Measurements from ENCODE around the gene SLCO4A1.

The SLCO4A1 gene

DNA sequence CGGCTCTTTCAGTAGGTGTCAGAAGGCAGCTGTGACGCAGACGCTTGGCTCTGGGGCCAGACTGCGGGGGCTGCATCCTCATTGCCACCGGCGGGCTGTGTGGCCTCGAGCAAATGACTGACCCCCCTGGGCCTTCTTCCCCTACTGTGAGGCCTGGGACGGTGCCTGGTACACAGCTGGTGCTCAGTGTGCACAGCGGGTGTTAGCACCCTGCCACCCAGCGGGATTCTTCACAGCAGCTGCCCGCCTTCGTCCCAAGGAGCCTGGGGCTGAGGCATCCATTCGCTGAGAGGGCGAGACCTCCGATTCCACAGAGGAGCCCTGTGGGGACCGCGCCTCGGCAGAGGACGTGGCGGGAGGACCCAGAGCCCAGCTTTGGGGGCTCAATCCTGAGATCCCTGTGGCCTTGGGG, 10.6 kb downstream of the SLCO4A1 start:
- no peak for DNase-seq

DNA sequence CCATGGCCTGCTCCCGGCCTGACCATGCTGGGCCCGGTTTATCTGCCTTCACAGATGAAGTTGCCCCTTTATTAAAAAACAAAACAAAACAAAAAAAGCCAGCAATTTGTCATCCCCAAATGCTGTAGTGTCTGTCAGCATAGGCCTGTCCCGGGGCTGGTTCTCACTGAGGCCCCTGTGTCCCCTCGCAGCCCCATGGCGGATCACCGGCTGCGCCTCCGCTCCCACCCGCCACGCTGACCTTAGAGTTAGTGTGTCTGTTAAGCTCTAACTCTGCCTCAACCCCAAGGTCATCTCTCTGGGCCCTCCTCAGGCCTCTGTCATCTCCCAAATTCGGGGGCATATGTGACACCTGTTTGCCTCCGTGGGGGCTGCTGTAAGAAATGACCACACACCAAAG, 11.1 kb downstream of the SLCO4A1 start:
- no peak for DNase-seq

DNA sequence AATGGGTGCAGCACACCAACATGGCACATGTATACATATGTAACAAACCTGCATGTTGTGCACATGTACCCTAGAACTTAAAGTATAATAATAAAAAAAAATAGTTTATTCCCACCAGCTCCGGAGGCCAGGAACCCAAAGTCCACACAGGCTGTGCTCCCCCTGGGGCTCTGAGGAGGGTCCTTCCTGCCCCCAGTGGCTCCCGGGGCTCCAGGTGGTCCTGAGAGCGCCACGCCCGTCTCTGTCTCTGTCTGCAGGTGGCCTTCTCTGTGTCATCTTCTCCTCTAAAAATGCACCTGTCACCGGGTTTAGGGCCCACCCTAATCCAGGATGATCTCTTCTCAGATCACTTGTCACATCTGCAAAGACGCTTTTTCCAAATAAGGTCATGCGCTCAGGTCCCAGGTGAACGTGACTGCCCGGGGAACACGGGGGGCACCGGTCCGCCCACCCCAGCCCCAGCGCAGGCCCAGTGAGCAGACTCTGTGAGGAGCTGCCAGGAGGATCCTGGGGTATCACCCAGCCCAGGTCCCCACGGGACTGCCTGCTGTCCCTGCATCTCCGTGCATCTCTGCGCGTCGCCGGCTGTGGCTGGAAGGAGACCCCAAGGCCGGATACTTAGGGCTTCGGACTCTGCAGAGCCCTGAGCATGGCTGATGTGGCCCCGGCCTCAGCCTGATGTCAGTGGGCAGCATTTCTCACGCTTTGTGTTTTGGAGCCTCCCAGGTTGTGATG, 11.8 kb downstream of the SLCO4A1 start:
- DNase-seq: no peak

DNA sequence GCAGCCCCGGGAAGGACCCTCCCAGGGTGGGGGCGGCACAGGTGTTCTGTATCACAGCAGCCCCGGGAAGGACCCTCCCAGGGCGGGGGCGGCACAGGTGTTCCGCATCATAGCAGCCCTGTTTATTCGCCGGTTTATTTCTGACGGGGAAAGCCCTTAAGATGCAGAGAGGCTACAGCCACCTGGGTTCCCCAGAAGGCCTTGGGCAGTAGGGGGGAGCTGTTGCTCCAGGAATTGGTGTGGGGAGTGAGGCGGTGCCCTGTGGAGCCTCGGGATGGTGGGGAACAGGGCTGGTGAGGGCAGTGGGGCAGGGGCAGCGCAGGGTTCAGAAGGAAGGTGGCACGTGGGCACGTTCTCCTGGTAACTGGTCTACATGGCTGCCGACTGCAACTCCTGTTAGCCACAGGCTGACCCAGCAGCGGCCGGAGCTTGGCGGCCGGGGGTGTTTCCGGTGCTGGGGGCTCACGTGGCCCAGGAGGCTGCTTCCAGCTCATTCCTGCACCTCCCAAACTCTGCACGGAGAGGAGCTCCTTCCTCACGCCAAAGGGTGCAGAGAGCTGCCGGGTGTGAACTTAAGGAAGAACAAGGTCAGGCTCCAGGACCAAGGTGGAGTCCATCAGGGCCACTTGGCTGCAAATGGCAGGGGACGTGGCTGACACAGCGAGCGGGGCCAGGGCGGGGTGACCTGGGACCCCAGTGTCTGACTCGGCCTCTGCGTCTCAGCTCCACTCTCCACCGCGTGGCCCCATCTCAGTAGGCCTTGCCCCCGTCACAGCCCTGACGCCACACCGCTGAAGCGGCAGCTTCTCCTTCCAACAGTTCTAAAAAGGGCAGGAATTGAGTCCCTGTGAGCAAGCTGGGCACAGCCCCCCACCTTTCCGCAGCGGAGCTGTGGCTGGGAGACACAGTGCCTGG, 13.2 kb downstream of the SLCO4A1 start:
- DNase-seq: no peak

DNA sequence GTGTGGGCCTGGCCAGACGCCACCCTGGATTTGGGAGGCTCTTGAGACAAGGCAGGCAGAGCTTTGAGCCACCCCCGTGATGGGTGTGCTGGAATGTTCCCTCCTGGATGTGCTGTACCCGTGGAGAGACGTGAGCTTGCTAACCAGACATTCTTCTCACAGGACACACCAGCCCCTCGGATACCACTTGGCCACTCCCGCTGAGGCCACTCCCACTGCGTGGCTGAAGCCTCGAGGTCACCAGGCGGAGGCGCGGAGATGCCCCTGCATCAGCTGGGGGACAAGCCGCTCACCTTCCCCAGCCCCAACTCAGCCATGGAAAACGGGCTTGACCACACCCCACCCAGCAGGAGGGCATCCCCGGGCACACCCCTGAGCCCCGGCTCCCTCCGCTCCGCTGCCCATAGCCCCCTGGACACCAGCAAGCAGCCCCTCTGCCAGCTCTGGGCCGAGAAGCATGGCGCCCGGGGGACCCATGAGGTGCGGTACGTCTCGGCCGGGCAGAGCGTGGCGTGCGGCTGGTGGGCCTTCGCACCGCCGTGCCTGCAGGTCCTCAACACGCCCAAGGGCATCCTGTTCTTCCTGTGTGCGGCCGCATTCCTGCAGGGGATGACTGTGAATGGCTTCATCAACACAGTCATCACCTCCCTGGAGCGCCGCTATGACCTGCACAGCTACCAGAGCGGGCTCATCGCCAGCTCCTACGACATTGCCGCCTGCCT, 14.1 kb downstream of the SLCO4A1 start:
- DNase-seq: no peak

DNA sequence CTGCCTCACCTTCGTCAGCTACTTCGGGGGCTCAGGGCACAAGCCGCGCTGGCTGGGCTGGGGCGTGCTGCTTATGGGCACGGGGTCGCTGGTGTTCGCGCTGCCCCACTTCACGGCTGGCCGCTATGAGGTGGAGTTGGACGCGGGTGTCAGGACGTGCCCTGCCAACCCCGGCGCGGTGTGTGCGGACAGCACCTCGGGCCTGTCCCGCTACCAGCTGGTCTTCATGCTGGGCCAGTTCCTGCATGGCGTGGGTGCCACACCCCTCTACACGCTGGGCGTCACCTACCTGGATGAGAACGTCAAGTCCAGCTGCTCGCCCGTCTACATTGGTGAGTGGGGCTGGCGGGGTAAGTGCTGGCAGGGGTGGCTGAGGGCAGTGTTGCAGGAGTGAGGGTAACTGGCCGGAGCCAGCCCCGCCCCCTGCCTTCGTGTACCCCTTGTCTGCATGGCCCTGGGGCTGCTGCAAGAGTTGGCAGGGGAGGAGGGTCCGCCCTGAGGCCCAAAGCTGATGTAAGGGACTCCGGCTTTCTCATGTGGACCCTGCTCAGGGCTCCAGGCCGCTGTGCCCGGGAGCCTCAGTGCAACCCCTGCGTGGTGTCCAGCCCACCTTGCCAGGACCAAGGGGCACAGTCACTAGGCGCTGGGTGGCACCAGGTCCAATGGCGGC, 14.8 kb downstream of the SLCO4A1 start:
- DNase-seq: no peak

DNA sequence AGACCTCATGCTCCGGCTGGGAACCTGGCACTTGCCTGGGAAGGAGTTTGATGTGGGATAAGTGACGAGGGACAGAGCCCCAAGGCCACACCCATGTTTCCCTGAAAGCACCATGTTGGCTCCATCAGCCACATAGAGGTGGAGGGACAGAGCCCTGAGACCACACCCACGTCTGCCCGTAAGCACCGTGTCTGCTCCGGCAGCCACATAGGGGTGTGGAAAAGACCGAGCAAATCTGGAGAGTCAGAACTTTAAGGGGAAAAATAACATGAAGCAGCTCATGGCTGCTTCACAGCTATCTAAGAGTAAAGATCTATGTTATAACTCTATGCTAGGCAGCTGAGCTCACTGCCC, 15.3 kb downstream of the SLCO4A1 start:
- DNase-seq: no peak

DNA sequence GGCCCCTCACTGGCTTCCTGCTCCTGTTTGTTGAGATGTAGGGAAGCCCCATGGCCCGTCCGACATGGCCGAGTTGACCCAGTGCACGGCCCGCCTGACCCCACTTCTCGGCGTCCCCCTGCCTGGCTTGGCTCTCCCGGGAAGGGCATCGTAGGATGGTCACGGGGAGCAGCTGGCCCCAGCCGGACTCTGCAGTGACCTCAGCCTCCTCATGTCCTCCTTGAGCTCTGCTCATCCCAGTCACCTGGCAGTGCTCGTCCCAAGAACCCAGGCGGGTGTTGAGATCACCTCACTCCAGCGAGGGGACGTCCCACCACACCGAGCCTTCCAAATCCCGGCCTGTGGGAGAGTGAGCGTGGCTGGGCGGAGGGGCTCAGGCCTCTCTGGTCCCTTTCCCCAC, 15.7 kb downstream of the SLCO4A1 start:
- DNase-seq: no peak

DNA sequence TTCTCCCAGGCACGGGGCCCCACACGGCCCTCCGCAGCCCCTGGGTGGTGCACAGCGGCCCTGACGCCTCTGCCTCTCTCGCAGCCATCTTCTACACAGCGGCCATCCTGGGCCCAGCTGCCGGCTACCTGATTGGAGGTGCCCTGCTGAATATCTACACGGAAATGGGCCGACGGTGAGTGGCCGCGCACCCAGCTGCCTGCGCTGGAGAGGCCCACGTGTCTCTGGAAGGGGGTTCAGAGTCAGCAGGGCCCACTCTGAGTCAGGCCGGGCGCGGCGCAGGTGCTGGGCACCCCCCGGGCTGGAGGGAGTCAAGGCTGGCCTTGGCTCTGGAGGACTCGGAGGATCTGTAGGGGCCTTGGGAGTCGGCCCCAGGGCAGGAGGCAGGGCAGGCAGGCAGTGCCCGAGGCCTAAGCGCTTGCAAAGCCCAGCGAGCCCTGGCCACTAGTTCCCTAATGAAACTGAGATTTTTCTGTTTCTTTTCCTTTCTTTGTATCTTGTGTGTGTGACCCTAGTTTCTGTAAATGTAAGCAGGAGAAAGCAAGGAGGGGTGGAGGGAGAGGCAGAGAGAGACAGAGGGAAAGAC, 16.4 kb downstream of the SLCO4A1 start:
- no peak for DNase-seq

DNA sequence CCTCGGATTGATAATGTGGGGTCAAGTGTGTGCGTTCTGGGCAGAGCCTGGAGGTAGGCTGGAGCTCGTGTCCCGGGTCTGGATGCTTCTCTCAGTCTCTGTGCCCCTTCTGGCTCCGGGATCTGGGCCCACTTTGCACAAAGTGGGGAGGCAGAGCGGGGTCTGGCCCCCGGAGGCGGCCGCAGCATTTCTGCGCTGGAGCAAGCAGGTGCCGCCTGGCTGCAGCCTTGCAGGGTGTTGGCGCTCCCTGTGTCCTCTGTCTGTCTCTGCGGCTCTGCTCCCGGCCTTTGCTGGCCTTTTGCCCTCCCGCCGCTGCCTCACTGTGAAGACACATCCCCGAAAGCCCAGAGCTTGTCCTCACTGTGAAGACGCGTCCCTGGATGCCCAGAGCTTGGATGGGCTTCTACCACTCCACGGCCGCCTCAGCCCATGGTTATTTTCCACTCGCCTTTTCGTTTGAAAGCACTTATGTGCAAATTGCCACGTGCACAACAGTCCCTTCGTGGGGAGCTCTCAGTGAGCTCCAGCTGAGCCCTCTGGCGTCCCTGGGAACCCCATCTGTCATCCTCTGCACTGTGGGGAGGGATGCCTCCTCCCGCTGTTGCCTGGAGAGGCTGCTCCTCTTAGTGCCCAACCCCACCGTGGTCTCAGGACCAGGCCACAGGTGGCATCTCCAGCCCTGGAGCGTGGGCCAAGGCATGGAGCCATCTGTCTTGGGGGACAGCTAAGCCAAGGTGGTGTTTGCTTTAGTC, 17.4 kb downstream of the SLCO4A1 start:
- no peak for DNase-seq

DNA sequence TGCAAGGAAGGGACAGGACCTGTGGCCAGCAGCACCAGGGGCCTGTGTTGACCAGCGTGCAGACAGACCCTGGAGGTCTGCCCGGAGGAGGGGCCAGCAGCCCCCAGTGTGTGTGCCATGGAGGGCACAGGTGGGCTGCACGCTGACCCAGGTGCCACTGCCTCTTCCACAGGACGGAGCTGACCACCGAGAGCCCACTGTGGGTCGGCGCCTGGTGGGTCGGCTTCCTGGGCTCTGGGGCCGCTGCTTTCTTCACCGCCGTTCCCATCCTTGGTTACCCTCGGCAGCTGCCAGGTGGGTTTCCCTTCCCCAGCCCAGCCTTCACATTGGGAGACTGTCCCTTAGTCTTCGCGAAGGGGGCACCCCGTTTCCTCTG, 17.9 kb downstream of the SLCO4A1 start:
- DNase-seq: no peak

DNA sequence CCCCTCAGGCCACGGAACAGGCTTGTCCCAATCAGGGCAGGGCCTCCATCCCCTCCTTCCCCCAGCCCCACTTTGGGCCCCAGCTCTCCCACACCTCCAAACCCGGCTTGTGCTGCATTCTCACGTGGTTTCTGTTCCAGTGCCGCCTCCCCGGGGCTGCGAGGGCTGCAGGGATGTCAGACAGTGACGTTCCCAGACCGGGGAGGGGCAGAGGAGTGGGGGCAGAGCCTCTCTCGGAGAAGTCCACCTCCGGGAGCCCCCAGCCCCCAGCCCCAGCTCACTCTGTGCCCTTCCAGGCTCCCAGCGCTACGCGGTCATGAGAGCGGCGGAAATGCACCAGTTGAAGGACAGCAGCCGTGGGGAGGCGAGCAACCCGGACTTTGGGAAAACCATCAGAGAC, 18.5 kb downstream of the SLCO4A1 start:
- DNase-seq: no peak

DNA sequence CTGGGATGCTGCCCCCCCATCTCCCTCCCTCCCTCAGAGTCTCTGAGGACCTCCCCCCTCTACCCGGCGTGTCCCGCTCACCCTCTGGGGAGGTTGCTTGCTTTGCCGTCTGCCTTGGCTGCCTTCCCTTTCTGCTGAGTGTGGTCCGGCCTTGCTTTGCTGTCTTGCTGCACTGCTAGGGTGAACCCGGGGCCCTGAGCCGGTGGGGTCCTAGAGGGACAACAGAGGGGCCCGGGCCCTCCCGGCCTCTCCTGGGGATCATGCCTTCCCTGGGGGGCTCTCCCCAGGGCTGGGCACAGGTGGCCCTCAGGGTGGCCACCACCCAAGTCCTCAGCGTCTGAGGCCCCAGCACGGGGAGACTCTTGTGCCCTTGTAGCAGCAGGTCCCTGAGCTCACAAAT, 19.3 kb downstream of the SLCO4A1 start:
- no peak for DNase-seq

DNA sequence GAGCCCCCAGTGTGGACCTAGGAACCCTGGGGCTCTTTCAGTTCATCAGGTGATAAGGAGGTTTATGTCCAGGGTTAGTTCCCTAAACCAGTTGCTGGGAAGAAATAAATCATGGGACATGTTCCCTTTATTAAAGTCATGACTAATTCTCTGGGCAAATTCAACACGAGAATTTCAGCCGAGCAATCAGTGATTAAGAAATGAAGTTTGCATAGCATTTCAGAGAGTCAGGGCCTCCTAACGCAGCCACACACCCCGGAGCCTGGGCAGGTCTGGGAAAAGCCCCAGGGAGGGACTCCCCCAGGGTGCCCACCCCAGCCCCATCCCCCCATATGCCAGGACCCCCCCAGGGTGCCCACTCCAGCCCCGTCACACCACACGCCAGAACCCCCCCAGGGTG, 20.1 kb downstream of the SLCO4A1 start:
- no peak for DNase-seq

DNA sequence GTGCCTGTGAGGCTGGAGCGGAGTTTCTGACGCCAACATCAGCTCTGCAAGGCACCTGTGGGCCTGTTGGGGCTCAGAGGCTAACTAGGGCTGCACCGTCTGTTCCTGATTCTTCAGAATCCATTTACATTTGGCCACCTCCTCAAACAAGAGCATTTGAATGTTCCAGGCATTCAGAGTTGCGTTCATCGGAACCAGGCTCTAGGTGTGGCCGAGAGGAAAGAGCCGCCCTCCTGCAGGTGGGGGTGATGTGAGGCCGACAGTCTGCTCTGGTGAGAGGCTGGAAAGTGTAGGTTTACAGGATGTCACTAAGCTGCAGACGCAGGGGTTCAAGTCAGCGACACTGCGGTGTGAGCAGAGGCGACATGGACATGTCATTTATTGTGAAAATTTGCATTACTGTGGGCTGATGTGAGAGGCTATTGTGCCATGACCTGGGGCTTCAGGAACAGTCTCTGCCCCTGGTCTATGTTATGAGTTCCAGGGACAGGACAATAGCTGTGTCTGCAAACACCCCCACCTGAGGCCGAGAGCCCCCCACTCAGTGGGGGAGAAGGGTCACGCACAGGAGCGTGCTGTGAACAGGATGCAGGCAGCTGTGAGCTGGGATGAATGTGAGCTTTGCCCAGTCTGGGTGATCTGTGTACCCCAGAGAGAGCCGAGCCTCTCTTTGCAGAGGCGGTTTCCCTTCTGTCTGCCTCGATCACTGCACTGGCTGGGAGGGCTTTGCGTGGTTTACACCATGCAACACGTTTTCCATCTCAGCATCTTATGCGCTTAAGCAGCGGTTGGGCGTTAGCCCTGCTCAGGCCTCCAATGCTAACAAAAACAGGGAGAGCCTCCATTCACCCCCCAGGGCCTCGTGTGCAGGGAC, 21.1 kb downstream of the SLCO4A1 start:
- no peak for DNase-seq

DNA sequence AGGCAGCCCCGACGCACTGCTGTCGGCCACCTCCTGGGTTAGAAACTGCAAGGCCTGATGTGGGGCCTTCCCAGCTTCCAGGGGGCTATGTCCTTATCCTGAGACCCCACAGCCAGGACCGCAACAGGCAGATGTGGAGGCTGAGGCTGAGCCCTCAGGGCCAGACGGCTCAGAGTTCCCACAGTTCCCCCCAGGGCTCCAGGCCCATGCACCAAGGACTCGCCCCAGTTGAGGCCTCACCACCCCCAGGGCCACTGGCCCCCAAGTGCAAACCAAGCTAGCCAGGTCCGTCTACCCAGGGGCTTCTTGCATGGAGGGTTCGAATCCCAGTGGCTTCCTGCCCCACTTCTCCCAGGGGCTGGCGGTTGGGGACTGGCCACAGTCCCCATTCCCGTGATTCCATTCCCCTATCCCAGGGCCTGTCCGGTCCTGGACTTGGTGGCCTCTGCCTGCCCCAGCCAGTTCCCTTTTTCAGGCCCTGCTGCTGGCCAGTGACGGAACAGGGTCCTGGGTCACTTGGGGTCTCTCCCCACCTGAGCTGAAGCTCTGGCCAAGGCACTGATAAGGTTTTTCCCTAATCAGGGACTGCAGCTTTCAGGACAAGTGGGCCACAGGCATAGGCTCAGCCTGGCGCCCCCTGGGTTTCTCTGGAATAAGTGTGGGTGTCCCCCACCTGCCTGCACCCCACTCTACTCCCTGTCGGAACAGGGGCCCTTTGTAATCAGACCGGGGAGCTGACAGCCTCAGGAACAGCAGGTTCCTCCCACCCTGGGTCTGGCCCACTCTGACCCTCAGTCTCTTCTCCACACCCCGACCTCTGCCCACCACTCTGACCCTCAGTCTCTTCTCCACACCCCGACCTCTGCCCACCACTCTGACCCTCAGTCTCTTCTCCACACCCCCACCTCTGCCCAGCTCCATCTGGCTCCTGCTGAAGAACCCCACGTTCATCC, 22.0 kb downstream of the SLCO4A1 start:
- DNase-seq: no peak

DNA sequence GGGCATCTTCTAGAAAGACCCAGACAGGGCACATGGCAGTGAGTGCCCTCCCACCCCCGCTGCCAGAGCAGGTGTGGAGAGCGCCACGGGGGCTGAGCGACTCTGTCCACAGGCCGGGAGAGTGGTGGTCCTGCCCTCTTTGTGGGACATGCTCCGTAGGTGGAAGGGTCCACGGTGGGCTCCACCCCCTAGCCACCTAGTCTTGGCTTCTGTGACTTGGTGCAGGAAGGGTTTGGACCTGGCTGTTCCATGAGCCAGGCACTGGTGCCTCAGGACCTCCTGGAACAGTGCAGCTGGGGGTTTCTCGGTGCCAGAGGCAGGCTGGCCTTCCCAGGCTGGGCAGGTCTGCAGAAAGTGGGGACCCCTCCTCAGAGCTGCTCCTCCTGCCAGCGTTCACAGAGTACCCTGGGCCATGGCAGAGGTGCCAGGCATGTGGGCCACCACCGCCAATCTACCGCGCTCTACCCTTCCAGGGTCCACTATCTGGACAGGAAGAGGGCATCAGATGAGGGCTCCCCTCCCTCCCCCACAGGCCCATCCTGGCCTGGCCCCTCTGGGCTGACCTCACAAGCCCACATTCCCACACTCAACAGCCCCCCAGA, 23.0 kb downstream of the SLCO4A1 start:
- no peak for DNase-seq

DNA sequence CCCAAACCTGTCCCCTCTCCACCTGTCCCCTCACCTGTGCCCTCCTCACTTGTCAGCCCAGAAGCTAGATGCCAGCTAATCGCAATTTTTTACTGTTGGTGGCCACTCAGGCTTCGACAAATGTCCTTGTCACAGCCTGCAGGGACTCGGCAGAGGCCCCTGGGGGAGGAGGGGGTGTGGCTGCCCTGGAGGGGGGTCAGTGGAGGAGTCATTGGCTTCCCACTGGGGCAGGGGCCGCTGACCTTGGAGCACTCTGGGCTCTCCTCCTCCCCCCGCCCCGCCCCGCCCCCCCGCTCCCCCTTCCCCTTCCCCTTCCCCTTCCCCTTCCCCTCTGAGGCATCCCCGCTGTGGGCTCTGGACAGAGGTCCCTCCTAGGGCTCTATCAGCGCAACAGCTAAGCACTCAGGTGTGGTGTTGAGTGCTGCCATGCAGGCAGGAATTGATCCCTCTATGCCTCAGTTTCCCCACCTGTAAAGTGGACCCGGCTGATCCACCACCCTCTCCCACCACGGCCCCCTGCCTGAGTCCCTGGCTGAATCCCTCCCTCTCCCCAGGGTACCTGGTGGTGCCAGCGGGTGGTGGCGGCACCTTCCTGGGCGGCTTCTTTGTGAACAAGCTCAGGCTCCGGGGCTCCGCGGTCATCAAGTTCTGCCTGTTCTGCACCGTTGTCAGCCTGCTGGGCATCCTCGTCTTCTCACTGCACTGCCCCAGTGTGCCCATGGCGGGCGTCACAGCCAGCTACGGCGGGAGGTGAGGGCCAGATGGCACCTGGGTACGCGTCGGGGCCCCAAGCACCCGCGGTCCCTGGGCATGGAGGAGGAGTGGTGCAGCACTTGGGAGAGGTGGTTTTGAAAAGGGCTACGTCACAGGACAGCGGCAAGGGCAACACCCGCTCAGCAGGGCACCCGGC, 23.8 kb downstream of the SLCO4A1 start:
- DNase-seq: no peak
